RWPE1 (cell line): ENCODE results near the gene PIK3R3.
"Not testable (repeated sequence)": the region's sequence is repeated elsewhere in the genome, so short reads cannot be mapped to it uniquely, and the experiment has no call there.

ENCODE experiments used
- CTCF ChIA-PET: fragments of 350-600 bp; sonication (Branson Sonifier 250); formaldehyde crosslinking; extraction: SDS; loops from one replicate; lab custom pipeline; 2021; lab: Yijun Ruan, JAX
- POLR2A ChIA-PET: fragments of 400-600 bp; formaldehyde crosslinking; extraction: SDS; loops from one replicate; lab custom pipeline; 2020; ENCODE audit warnings: antibody characterized with exemption; ENCODE audit not compliant: low non-redundant PET; lab: Yijun Ruan, JAX
- DNase-seq: peaks from one replicate; pipeline ENCODE4 v3.0.0; 2012; ENCODE audit warnings: low spot score
- H3K27ac ChIP-seq: fragments of 450-650 bp; 2 replicates; pipeline ENCODE4 v1.5.1; 2017
- CTCF ChIP-seq: fragments of 450-650 bp; conservative IDR thresholded peaks from 2 replicates; pipeline ENCODE4 v1.5.1; 2017; ENCODE audit warnings: low read depth, mild to moderate bottlenecking

The PIK3R3 gene

DNA sequence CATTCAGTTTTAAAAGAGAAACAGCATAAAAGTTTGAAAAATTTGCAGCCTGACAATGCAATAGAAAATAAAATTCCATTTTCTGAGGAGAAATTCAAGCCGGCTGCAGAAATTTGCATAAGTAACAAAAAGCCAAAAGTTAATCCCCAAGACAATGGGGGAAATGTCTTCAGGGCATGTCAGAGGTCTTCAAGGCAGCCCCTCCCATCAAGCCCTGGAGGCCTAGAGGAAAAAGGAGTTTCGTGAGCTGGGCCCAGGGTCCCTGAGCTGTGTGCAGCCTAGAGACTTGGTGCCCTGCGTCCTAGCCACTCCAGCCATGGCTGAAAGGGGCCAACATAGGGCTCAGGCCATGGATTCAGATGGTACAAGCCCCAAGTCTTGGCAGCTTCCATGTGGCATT lies 74.6 kb downstream of the PIK3R3 start:
- no peak overlapping the region for H3K27ac ChIP-seq
- no peak for TF ChIP-seq CTCF
- ChIA-PET POLR2A (no interaction called here), CTCF (no interaction called here)
- DNase-seq: no peak

DNA sequence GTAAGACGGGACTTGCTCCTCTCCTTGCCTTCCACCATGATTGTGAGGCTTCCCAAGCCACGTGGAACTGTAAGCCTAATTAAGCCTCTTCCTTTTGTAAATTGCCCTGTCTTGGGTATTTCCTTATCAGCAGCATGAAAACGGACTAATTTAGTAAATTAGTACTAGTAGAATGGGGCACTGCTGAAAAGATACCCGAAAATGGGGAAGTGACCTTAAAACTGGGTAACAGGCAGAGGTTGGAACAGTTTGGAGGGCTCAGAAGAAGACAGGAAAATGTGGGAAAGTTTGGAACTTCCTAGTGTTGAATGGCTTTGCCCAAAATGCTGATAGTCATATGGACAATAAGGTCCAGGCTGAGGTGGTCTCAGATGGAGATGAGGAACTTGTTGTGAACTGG lies 75.2 kb downstream of the PIK3R3 start:
- CTCF ChIA-PET, DNase-seq, POLR2A ChIA-PET, H3K27ac ChIP-seq: not testable (repeated sequence)

- ChIA-PET CTCF (interaction anchor here (0.7 kb wide), 1 partner anchor 29 kb away, joined by 3 read pairs; no protein-coding TSS in a partner anchor), POLR2A (no interaction called here)
- TF ChIP-seq CTCF: no peak
- no peak overlapping the region for H3K27ac ChIP-seq
- DNase-seq: no peak
Measured at GRCh38 chr1:46056325-46056724, 76.1 kb downstream of the PIK3R3 start.

DNA sequence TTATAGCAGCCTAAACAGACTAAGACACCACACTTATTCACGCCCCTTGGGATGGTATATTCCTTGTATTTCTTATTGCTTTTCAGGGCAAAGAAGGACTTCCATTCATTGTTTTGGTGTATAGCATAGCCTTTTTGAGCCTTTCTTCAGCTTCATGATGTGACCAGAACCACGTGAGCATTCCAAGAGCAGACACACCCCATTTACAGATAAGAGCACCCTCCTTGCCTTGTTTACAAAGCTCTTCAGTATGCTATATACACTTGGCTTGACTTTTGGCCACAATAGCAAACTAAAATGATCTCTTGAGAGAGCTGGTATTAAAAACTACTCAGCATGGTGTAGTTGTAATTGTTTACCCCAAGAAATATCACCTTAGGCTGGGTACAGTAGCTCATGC lies 78.7 kb downstream of the PIK3R3 start:
- POLR2A ChIA-PET: no interaction called here
- TF ChIP-seq CTCF: no peak
- CTCF ChIA-PET: interaction anchor here (0.5 to 0.9 kb wide), 2 partner anchors 9 to 218 kb away, joined by 3 to 6 read pairs; no protein-coding TSS in a partner anchor
- no peak overlapping the region for H3K27ac ChIP-seq
- no peak for DNase-seq

DNA sequence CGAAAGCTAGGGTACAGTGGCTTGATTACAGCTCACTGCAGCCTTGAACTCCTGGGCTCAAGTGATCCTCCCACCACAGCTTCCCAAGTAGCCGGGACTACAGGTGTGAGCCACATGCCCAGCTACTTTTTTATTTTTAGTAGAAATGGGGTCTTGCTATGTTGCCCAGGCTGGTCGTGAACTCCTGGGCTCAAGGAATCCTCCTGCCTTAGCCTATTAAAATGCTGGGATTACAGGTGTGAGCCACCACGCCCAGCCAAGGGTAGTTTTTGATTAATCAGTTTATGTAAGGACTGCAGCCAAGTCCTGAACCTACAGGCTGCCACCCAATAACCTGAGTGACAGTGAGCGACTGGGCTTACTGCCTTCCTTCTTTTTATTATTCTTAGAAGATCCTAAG lies 88.3 kb downstream of the PIK3R3 start:
- no peak for DNase-seq
- ChIA-PET POLR2A (no interaction called here), CTCF (interaction anchor here (0.6 kb wide), 1 partner anchor 256 kb away, joined by 5 read pairs; no protein-coding TSS in a partner anchor)
- H3K27ac ChIP-seq: no peak overlapping the region
- TF ChIP-seq CTCF: no peak

DNA sequence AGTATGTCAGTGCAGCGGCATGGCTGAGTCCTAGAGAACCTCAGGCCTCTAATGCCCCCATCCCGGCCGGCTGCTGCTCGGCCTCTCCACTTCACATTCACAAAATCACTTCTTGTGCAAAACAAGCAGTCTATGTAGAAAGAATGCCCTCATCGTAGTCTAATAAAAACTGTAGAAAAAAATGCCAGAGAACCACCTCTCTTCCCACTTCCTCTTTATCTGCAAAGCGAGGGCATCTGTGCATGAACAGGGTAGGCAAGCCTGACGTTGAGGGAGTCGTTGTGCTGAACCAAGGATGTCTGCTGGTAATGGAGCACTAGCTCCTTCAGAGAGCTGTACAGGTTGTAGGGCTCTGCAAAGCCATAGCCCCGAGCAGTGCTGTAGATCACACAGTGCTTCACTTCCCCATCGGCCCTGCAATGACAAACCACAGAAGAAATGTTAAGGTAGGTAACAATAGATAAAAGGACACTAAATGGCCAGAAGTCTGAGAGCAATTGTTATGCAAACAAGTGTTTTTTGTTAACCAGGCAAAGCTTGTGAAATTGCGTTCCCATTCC lies 88.9 kb downstream of the PIK3R3 start:
- no peak for TF ChIP-seq CTCF
- H3K27ac ChIP-seq: no peak overlapping the region
- POLR2A ChIA-PET: no interaction called here
- CTCF ChIA-PET: no interaction called here
- DNase-seq: no peak

DNA sequence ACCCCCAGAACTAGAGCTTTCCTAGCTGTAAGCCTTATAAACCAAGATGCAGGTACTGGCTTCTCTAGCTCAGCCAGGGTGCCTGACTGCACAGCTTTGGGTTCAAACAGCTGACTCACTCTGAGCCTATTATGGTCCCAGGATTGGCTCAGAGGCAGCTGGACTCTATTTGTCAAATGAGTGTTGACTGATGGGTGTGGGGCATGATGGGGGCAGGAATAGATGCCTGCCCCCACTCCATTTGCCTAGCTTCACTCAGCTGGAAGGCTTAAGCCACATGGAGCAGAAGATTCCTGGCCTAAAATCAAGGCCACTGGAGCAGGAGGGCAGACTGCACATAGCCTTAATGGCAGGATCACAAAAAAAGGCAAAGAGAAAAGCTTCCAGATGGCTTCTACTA lies 90.5 kb downstream of the PIK3R3 start:
- ChIA-PET CTCF (interaction anchor here (0.6 to 0.9 kb wide), 2 partner anchors 139 to 182 kb away, joined by 4 to 7 read pairs; no protein-coding TSS in a partner anchor), POLR2A (no interaction called here)

More for the DNA sequence above, 90.5 kb downstream of the PIK3R3 start:
- no peak for DNase-seq
- H3K27ac ChIP-seq: no peak overlapping the region
- no peak for TF ChIP-seq CTCF
